MV-4-11 (cell line): ENCODE measurements around the gene RAB14.
A peak's percentile ranks its signal among the peaks of the same experiment; 100 is the strongest.

Source experiments
- DNase-seq: peaks from one replicate; lab custom pipeline; 2025; lab: John Stamatoyannopoulos, UW

RAB14 gene

GRCh38 chr9:121219530-121219929 lies 17.9 kb upstream of the RAB14 start:
- no peak for DNase-seq

- no peak for DNase-seq
Measured at GRCh38 chr9:121218357-121219027, 16.8 kb upstream of the RAB14 start.

GRCh38 chr9:121217609-121218292 lies 16.1 kb upstream of the RAB14 start:
- DNase-seq: no peak

- no peak for DNase-seq
Measured at GRCh38 chr9:121216271-121216805, 14.7 kb upstream of the RAB14 start.

- no peak for DNase-seq
Measured at GRCh38 chr9:121214005-121214404, 12.3 kb upstream of the RAB14 start.

- peak; percentile 83 for DNase-seq
Measured at GRCh38 chr9:121213136-121213806, 11.6 kb upstream of the RAB14 start.

- DNase-seq: no peak
Measured at GRCh38 chr9:121210536-121210935, 8.9 kb upstream of the RAB14 start.

- DNase-seq: peak; percentile 79
Measured at GRCh38 chr9:121207371-121207940, 5.8 kb upstream of the RAB14 start.

- DNase-seq: no peak
Measured at GRCh38 chr9:121206516-121207370, 5.1 kb upstream of the RAB14 start.

- no peak for DNase-seq
Measured at GRCh38 chr9:121204611-121205010, 2.9 kb upstream of the RAB14 start.

- peak; percentile 79 for DNase-seq
Measured at GRCh38 chr9:121204121-121204520, 2.5 kb upstream of the RAB14 start.

- no peak for DNase-seq
Measured at GRCh38 chr9:121201045-121201737, 478 bp downstream of the RAB14 start.

- DNase-seq: no peak
Measured at GRCh38 chr9:121200356-121200755, 1.3 kb downstream of the RAB14 start.

- DNase-seq: no peak
Measured at GRCh38 chr9:121199921-121200320, 1.7 kb downstream of the RAB14 start.

GRCh38 chr9:121198512-121199042 lies 3.1 kb downstream of the RAB14 start:
- DNase-seq: no peak

GRCh38 chr9:121197132-121197531 lies 4.5 kb downstream of the RAB14 start:
- no peak for DNase-seq

- no peak for DNase-seq
Measured at GRCh38 chr9:121196389-121196788, 5.3 kb downstream of the RAB14 start.

GRCh38 chr9:121194730-121195129 lies 6.9 kb downstream of the RAB14 start:
- DNase-seq: peak; percentile 13

GRCh38 chr9:121192959-121193640 lies 8.6 kb downstream of the RAB14 start:
- no peak for DNase-seq

- DNase-seq: no peak
Measured at GRCh38 chr9:121192518-121192917, 9.2 kb downstream of the RAB14 start.
